Neural cell (in vitro differentiated cells): ENCODE results near the gene C10orf62. TPM values are rescaled to one million over a fixed set of nuclear protein-coding genes. Genes with fewer than 3 reads are reported as not detected.

ENCODE experiments used
- H2AFZ ChIP-seq: fragments of 200-600, 300-800 bp; sonication (generic), shearing (Covaris generic); 2 replicates; pipeline ENCODE4 v1.6.0; 2014; ENCODE audit warnings: low read depth, mild to moderate bottlenecking, antibody characterized with exemption, low read length, moderate library complexity
- H3F3A ChIP-seq: fragments of 200-600 bp; shearing (Covaris generic); 2 replicates; pipeline ENCODE4 v1.6.1; 2016; ENCODE audit warnings: mild to moderate bottlenecking, moderate library complexity, mixed read lengths, antibody characterized with exemption, low read length; ENCODE audit not compliant: insufficient read depth, poor library complexity, severe bottlenecking
- H3K27ac ChIP-seq: fragments of 200-600, 300-800 bp; sonication (generic), shearing (Covaris generic); 2 replicates; pipeline ENCODE4 v1.5.1; 2014; ENCODE audit warnings: mild to moderate bottlenecking, low read length, moderate library complexity
- H3K27me3 ChIP-seq: fragments of 300-800, 200-600 bp; sonication (generic), shearing (Covaris generic); 2 replicates; pipeline ENCODE4 v1.6.0; 2014; ENCODE audit warnings: mild to moderate bottlenecking, low read depth, low read length, moderate library complexity; ENCODE audit not compliant: insufficient read depth
- H3K36me3 ChIP-seq: fragments of 300-800, 200-600 bp; sonication (generic), shearing (Covaris generic); 2 replicates; pipeline ENCODE4 v1.5.1; 2014; ENCODE audit warnings: mild to moderate bottlenecking, antibody characterized with exemption, low read length, moderate library complexity; ENCODE audit not compliant: insufficient read depth
- H3K4me2 ChIP-seq: fragments of 300-800, 200-600 bp; sonication (generic), shearing (Covaris generic); 2 replicates; pipeline ENCODE4 v1.6.0; 2014; ENCODE audit warnings: mild to moderate bottlenecking, low read length
- H3K4me3 ChIP-seq: fragments of 300-800, 200-600 bp; sonication (generic), shearing (Covaris generic); 2 replicates; pipeline ENCODE4 v1.5.1; 2014; ENCODE audit warnings: mild to moderate bottlenecking, low read length, moderate library complexity
- H3K79me2 ChIP-seq: fragments of 200-600 bp; shearing (Covaris generic); replicated peaks from 2 replicates; pipeline ENCODE4 v1.6.0; 2014; ENCODE audit warnings: mild to moderate bottlenecking, low read length, moderate library complexity; ENCODE audit not compliant: insufficient read depth
- H3K9ac ChIP-seq: fragments of 300-800, 200-600 bp; sonication (generic), shearing (Covaris generic); 2 replicates; pipeline ENCODE4 v1.6.1; 2016; ENCODE audit warnings: mild to moderate bottlenecking, low read length, mixed read lengths
- H3K9me2 ChIP-seq: fragments of 200-600 bp; shearing (Covaris generic); 2 replicates; pipeline ENCODE4 v1.6.1; 2016; ENCODE audit warnings: mild to moderate bottlenecking, low read length, mixed read lengths; ENCODE audit not compliant: insufficient read depth
- H3K9me3 ChIP-seq: fragments of 200-600, 300-800 bp; sonication (generic), shearing (Covaris generic); 2 replicates; pipeline ENCODE4 v1.6.1; 2016; ENCODE audit warnings: mild to moderate bottlenecking, mixed run types, low read length, moderate library complexity, mixed read lengths
- H4K20me1 ChIP-seq: fragments of 200-600 bp; shearing (Covaris generic); 2 replicates; pipeline ENCODE4 v1.6.1; 2016; ENCODE audit warnings: mild to moderate bottlenecking, mixed run types; ENCODE audit not compliant: insufficient read depth
- EP300 ChIP-seq: fragments of 450-650 bp; conservative IDR thresholded peaks from 2 replicates; pipeline ENCODE4 v1.6.1; 2014; ENCODE audit warnings: antibody characterized with exemption, mild to moderate bottlenecking, moderate library complexity; ENCODE audit not compliant: poor library complexity, severe bottlenecking
- EZH2 ChIP-seq: fragments of 200-600, 300-800 bp; shearing (Covaris generic), sonication (generic); IDR thresholded peaks from 2 replicates; pipeline ENCODE4 v1.6.1; 2014; ENCODE audit warnings: antibody characterized with exemption, low read length, borderline replicate concordance, mild to moderate bottlenecking; ENCODE audit not compliant: insufficient read depth, poor library complexity, severe bottlenecking
- MXI1 ChIP-seq: fragments of 450-650 bp; conservative IDR thresholded peaks from 2 replicates; pipeline ENCODE4 v1.6.1; 2014; ENCODE audit warnings: antibody characterized with exemption, mild to moderate bottlenecking; ENCODE audit not compliant: poor library complexity, severe bottlenecking
- POLR2AphosphoS5 ChIP-seq: IDR thresholded peaks from 2 replicates; pipeline ENCODE4 v1.6.1; 2012
- RAD21 ChIP-seq: fragments of 450-650 bp; conservative IDR thresholded peaks from 2 replicates; pipeline ENCODE4 v1.6.1; 2014; ENCODE audit warnings: antibody characterized with exemption, mild to moderate bottlenecking, moderate library complexity
- SMC3 ChIP-seq: fragments of 450-650 bp; conservative IDR thresholded peaks from 2 replicates; pipeline ENCODE4 v1.6.1; 2014; ENCODE audit warnings: antibody characterized with exemption, mild to moderate bottlenecking, moderate library complexity; ENCODE audit not compliant: poor library complexity
- TAF1 ChIP-seq: IDR thresholded peaks from 2 replicates; pipeline ENCODE4 v1.6.1; 2012; ENCODE audit warnings: low read depth
- polyA plus RNA-seq: library from polyadenylated mRNA; depleted of rRNA; stranded (reverse); fragments of >200 nt; gene quantifications from 2 replicates; pipeline ENCODE4 v1.2.3, GENCODE V29; 2014
- TF ChIP-seq, protein P1 (sequence below): IDR thresholded peaks from 2 replicates; pipeline ENCODE4 v1.6.1; 2012; ENCODE audit warnings: borderline replicate concordance
- TF ChIP-seq, protein P2 (sequence below): fragments of 450-650 bp; IDR thresholded peaks from 2 replicates; pipeline ENCODE4 v1.5.1; 2014; ENCODE audit warnings: antibody characterized with exemption, mild to moderate bottlenecking, moderate library complexity; ENCODE audit not compliant: poor library complexity, severe bottlenecking

Gene C10orf62
- polyA plus RNA-seq, 1 donor from 2014 or later, result not detected

DNA sequence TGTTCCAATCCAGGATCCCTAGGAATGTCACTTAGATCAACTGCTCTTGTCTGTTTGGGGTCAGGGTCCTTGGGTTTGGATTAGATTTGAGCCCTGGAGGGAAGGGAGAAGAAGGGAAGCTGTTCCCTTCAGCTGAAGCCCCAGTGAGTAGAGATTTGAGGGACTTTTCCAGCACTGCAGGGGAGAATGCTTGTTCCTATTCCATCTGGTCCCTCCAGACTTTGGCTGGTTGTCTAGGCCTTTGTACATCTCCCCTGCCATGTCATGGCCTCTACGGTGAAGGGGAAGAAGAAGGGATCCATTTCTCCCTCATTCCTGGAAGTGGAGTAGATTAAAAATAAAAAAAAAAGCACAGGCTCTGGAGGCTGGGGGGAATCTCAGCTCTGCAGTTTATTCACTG is 11.1 kb downstream of the C10orf62 start:
- no peaks in the 10 kb centered on the region for H3K27me3 ChIP-seq
- TF ChIP-seq EP300 (no peak), RAD21 (no peak), TAF1 (no peak), SMC3 (no peak), EZH2 (no peak), POLR2AphosphoS5 (no peak), MXI1 (no peak)
- TF ChIP-seq, protein P1, sequence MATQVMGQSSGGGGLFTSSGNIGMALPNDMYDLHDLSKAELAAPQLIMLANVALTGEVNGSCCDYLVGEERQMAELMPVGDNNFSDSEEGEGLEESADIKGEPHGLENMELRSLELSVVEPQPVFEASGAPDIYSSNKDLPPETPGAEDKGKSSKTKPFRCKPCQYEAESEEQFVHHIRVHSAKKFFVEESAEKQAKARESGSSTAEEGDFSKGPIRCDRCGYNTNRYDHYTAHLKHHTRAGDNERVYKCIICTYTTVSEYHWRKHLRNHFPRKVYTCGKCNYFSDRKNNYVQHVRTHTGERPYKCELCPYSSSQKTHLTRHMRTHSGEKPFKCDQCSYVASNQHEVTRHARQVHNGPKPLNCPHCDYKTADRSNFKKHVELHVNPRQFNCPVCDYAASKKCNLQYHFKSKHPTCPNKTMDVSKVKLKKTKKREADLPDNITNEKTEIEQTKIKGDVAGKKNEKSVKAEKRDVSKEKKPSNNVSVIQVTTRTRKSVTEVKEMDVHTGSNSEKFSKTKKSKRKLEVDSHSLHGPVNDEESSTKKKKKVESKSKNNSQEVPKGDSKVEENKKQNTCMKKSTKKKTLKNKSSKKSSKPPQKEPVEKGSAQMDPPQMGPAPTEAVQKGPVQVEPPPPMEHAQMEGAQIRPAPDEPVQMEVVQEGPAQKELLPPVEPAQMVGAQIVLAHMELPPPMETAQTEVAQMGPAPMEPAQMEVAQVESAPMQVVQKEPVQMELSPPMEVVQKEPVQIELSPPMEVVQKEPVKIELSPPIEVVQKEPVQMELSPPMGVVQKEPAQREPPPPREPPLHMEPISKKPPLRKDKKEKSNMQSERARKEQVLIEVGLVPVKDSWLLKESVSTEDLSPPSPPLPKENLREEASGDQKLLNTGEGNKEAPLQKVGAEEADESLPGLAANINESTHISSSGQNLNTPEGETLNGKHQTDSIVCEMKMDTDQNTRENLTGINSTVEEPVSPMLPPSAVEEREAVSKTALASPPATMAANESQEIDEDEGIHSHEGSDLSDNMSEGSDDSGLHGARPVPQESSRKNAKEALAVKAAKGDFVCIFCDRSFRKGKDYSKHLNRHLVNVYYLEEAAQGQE, result no peak
- TF ChIP-seq, protein P2, sequence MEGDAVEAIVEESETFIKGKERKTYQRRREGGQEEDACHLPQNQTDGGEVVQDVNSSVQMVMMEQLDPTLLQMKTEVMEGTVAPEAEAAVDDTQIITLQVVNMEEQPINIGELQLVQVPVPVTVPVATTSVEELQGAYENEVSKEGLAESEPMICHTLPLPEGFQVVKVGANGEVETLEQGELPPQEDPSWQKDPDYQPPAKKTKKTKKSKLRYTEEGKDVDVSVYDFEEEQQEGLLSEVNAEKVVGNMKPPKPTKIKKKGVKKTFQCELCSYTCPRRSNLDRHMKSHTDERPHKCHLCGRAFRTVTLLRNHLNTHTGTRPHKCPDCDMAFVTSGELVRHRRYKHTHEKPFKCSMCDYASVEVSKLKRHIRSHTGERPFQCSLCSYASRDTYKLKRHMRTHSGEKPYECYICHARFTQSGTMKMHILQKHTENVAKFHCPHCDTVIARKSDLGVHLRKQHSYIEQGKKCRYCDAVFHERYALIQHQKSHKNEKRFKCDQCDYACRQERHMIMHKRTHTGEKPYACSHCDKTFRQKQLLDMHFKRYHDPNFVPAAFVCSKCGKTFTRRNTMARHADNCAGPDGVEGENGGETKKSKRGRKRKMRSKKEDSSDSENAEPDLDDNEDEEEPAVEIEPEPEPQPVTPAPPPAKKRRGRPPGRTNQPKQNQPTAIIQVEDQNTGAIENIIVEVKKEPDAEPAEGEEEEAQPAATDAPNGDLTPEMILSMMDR, result no peak
- H3K79me2 ChIP-seq, result no peaks in the 10 kb centered on the region
- no peak overlapping the region for H3K27ac ChIP-seq
- H3F3A ChIP-seq, result no peaks in the 10 kb centered on the region
- H3K9me2 ChIP-seq, result no peaks in the 10 kb centered on the region
- H3K9ac ChIP-seq, result no peak overlapping the region
- no peak overlapping the region for H3K4me2 ChIP-seq
- no peaks in the 10 kb centered on the region for H3K9me3 ChIP-seq
- H3K36me3 ChIP-seq, result no peaks in the 10 kb centered on the region
- H4K20me1 ChIP-seq, result no peaks in the 10 kb centered on the region
- no peak overlapping the region for H2AFZ ChIP-seq
- no peak overlapping the region for H3K4me3 ChIP-seq

DNA sequence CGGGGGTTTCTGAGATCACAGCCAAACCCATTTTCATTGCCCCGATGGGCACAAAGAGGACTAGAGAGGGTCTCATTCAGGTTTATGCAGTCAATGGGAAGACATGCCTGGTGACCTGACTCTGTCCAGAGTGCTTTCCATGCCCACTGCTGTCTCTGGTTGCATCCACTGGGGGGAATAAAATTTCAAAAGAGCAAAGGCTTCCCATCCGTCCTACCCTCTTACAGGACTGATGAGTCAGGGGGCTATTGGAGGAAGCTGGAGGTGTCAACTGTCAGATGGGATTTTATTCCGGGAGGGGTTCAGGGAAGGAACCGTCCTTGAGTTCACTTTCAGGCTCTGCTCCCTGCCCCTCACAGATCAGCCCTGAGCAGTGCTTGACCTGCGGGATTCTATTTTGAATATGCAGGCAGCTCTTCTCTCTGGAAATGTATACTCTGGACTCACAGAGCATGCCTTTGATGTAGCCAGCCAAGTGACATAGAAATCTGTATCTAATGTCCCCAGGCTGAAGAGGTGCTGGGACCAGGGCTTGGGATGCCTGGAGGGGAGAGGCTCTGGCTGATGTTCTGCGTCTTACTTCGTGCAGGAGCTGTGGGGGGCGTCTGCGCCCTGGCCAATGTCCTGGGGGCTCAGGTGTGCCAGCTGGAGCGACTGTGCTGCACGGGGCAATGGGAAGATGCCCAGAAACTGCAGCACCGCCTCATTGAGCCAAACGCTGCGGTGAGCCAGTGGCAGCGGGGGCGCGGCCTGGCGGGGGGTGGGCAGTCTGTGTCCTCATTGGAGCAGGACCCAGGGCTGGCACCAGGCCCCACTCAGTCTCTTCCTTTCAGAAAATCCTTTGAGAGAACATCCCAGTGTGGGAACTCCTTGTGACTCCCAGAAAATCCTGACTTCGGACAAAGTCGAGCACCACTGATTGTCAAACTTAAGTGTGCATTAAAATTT is 12.0 kb downstream of the C10orf62 start:
- no peaks in the 10 kb centered on the region for H3K27me3 ChIP-seq
- no peak overlapping the region for H3K4me2 ChIP-seq
- no peaks in the 10 kb centered on the region for H3F3A ChIP-seq
- no peak overlapping the region for H2AFZ ChIP-seq
- no peak for TF ChIP-seq MXI1
- no peak for TF ChIP-seq EP300
- TF ChIP-seq SMC3, result no peak
- TF ChIP-seq, protein P1, result no peak
- TF ChIP-seq, protein P2, result no peak
- TF ChIP-seq POLR2AphosphoS5, result no peak
- TF ChIP-seq RAD21, result no peak
- no peak for TF ChIP-seq EZH2
- TF ChIP-seq TAF1, result no peak
- H3K9me3 ChIP-seq, result no peaks in the 10 kb centered on the region
- H3K27ac ChIP-seq, result no peak overlapping the region
- H3K9ac ChIP-seq, result no peak overlapping the region
- H3K36me3 ChIP-seq, result no peaks in the 10 kb centered on the region
- H4K20me1 ChIP-seq, result no peaks in the 10 kb centered on the region
- no peaks in the 10 kb centered on the region for H3K79me2 ChIP-seq
- H3K4me3 ChIP-seq, result no peak overlapping the region
- H3K9me2 ChIP-seq, result no peaks in the 10 kb centered on the region
